GM04504 (cell line): Measurements from ENCODE around the gene TRAPPC6A.
"Not testable (repeated sequence)": the region's sequence is repeated elsewhere in the genome, so short reads cannot be mapped to it uniquely, and the experiment has no call there.

Experiments used
- DNase-seq: peaks from one replicate; pipeline ENCODE4 v3.0.0-alpha.2; 2012; ENCODE audit warnings: low read depth

TRAPPC6A gene

DNA sequence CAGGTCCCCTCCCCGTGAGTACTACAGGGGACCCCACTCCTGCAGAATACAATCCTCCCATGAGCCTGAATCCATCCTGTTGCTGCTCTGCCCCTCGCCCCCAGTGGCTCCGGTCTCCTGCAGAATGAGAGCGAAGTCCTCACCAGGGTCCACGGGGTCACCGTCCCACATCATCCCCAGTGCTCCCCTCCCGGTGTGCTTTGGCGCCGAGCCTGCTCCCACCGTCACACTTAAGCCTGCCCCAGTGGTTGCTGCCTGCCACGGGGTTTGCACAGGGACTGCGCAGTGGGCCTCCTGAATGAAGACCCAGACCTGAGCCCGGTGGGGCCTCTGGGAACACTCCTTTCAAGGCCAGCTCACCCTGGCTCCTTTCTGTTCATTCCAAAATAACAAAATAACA lies 47.8 kb downstream of the TRAPPC6A start:
- no peak for DNase-seq

DNA sequence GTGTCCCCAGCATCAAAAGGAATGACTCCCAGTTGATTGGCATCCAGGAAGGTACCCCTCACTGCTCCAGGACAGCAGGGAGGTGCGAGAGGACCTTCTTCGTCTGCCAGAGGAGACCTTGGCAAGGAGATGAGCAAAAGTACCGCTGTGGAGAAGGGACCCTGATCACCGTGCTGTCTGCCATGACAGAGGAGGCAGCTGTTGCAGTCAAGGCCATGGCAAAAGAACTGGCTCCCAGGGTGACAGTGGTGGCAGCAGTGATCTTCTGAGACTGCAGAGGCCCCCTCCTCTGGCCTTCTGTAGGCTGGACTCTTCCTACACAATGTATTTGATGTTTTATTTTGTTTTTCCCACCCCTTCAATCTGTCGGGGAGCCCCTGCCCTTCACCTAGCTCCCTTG lies 49.2 kb downstream of the TRAPPC6A start:
- DNase-seq: no peak

DNA sequence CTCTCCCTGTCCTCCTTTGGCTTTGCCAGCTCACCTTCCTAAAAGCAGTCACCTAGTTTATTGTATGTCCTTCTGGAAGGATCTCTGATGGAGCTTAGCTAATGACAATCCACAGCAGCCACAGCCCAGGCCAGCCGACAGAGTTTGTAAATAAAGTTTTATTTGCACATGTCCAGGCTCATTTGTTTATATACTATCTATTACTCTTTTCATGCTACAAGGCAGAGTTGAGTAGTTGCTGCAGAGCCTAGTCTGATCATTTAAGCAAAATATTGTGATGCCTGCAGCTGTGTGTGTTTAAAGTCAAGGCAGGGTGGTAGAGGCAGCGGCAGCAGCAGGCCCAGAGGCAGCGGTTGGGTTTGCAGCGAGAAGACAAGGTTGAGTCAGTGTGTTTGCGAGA lies 49.9 kb downstream of the TRAPPC6A start:
- no peak for DNase-seq

DNA sequence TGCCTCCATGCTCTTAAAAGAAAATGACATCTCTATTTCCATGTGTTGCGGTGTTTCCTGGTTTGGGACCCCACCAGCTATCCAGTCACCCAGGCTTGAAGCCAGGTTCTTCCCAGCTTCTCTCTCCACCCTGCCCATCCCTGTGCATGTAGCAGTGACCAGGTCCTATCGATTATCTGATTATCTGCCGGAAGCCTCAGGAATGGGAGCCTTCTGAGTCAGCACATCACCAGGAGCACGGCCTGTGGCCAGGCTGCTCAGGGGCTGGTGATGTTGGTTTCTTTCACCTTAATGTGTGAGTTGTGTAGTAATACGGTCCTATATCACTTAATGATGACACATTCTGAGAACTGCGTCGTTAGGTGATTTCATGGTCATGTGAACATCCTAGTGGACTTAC lies 51.4 kb downstream of the TRAPPC6A start:
- DNase-seq: no peak

GRCh38 chr19:45125975-45126493 lies 52.0 kb downstream of the TRAPPC6A start:
- DNase-seq: peak; percentile 19

DNA sequence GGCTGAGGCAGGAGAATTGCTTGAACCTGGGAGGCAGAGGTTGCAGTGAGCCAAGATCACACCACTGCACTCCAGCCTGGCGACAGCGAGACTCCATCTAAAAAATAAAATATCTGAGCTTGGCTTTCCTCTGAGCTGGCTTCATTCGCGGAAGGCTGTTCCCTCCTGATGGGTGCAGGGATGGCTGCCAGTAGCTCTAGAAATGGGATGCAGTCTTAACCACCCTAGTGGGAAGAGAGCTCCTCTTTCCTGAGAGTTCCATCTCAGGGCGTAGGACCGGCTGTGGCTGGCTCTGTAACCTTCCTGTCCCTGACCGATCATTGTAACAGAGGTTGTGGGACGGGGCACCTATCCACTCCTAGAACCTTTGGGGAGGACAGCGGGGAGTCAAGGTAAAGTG lies 52.7 kb downstream of the TRAPPC6A start:
- DNase-seq: no peak

DNA sequence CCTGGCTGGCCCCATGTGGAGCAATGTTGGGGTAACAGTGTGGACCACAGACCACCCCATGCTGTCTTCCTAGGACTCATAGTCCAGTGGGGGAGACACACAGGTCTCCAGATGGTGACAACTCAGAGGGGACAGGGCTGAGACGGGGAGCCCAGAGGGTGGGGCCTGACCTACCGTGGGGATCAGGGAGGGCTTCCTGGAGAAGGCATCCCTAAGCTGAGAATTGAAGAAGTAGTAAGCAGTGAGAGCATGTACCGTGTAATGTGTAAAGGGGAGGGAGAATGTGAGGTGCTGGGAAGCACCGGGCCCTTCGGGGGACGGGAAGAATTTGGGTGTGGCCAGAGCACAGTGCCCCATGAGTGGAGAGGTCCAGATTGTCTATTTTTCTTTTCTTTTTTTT lies 54.0 kb downstream of the TRAPPC6A start:
- no peak for DNase-seq

DNA sequence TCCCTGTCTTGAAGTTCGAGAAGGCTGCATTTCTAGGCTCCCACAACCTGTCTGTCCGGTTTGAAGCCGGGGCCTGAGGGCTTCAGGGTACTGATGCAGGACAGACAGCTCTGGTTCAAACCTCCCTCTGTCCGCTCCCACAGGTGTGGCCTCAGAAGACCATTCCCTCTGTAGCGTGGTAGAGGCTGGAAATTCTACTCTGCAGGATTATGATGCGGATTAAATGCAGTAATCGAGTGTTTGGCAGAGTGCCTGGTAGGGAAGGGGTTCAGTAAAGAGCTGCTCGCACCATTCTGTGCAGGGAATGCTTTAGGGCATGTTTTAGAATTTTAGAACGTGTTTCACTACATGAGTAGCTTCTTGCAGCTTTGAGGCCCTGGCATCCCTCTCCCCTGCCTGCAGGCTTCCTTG lies 54.6 kb downstream of the TRAPPC6A start:
- no peak for DNase-seq

DNA sequence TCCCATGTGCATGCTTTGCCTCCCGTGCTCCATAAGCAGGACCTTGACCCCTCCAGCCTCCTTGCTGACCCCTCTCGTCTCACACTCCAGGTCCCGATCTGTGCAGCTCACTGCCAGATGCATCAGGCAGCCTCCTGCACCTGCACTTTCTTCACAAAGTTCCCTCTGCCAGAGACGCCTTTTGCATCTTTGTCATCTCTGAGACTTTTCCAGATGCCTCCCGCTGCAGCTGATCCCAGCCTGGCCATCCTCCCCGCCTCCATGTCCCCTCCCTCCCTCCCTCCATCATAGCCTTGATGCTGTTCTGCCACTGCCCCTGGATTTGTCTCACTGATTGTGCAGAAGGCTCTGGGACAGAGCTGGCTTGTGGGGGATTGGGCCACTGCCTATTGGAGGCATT lies 55.2 kb downstream of the TRAPPC6A start:
- DNase-seq: no peak

DNA sequence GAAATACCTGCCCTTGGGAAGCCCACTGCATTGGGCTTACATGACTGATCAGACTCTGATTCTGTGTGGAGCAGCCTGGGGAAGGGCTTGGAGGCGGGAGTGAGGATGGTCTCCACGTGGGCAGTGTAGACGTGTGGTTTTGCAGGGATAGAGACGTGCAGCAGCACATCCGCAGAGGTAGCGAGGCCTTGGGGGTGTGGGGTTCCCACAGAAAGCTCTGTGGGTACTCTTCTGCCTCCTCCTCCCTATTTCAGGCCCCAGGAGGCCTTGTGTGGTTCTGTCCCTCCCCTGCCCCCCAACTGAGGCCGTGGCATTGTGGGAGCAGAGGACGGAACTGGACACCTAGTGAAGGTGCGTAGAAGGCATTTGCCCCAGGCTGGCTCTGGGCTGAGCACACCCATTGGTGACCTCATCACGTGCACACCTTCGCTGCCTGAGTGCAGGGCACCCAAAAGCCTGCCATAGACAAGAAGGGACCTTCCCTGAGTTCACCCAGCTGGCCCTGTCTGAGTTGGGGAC lies 56.2 kb downstream of the TRAPPC6A start:
- no peak for DNase-seq

- no peak for DNase-seq
Observed at GRCh38 chr19:45119582-45119981, 58.5 kb downstream of the TRAPPC6A start.

DNA sequence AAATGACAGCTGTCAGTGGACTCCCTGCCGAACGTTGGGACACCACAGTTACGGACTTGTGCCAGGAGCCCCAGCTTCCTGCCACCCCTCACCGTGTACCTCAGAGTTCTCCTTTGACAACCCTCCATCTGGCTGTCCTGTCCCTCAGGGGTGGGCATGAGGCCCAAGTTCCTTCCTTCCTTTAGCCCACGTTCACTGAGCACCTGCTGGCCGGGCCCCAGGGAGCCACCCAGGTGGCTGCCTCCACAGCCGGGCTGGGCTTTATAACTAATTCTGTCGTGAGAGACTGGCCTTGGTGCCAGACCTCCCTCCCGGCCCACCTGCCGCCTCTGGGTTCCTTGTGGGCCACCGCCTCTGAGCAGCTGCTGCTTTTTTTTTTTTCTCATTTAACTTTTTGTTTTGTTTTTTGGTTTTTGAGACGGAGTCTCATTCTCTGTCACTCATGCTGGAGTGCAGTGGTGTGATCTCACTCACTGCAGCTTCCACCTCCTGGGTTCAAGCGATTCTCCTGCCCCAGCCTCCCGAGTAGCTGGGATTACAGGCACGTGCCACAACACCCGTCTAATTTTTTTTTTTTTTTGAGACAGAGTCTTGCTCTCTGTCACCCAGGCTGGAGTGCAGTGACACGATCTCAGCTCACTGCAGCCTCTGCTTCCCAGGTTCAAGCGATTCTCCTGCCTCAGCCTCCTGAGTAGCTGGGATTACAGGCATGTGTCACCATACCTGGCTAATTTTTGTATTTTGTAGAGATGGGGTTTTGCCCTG lies 59.3 kb downstream of the TRAPPC6A start:
- DNase-seq: not testable (repeated sequence)

DNA sequence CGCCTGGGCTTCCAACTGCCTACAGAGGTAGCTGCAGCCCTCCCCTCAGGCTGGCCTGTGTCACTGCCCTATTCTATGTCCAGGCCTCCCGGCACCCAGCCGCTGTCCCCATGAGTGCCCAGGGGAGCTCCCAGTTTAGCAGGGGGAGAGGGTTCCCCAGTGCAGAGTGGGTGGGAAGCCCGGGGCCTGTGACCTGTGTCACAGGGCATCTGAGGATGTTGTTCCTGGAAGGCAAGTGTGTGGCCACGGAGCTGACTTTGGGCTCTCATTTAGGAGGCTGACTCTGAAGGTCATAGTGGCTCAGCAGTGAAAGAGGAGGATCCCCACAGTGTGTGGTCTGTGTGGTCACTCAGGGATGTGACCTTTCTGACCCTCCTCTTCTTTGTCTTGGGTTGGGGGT lies 59.9 kb downstream of the TRAPPC6A start:
- no peak for DNase-seq

DNA sequence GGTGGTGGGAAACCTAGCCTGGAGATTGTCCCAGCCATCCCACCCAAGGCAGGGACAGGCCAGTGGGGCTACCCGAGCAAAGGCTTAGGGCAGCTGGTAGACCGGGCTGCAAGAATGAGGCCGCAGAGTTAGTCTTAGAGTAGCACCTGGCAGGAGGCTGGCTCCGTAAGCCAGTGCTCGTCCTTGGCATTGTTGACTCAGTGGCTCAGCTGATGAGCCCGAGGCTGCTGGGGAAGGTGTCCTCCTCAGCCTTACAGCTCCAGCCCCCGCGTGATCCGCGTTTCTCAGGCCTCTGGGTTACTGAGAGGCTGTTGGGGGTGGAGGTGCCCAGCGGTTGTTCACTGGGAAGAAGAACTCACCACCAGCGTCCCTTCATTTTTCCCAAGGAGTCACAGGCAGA lies 60.4 kb downstream of the TRAPPC6A start:
- DNase-seq: no peak

DNA sequence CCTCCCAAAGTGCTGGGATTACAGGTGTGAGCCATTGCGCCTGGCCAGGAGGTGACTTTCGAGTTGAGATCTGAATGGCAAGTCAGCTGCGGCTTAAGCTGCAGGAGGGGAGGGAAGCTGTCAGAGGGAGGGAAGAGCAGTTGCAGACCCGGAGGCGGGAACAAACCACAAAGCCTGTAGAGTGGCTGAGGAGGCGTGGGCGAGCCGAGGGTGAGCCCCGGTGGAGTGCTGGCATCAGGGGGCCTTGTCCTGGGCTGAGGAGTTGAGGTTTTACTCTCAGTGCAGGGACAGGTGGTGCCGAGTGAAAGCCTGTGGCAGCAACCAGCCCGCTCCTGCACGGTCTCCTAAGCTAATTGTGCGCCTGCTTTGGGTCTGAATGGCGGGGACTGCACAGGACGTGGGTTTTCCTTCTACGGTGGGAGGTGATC lies 60.9 kb downstream of the TRAPPC6A start:
- no peak for DNase-seq

- no peak for DNase-seq
Observed at GRCh38 chr19:45115809-45116615, 62.0 kb downstream of the TRAPPC6A start.

- no peak for DNase-seq
Observed at GRCh38 chr19:45114116-45114515, 63.9 kb downstream of the TRAPPC6A start.

- DNase-seq: no peak
Observed at GRCh38 chr19:45113628-45114027, 64.4 kb downstream of the TRAPPC6A start.
